Thymus (tissue), 11 donors: ENCODE measurements around the gene BEAN1. TPM values are rescaled to one million over a fixed set of nuclear protein-coding genes. Genes with fewer than 3 reads are reported as not detected.

Experiments
- DNase-seq, 9 donors: peaks; one replicate each; pipeline ENCODE4 v3.0.0-alpha.2; 2013; ENCODE audit warnings: low spot score in 9 of 9, low read depth in 6 of 9, missing footprints in 1 of 9
- H3K27ac ChIP-seq, 2 donors: one replicate each; pipeline ENCODE4 v1.5.1; 2013; ENCODE audit warnings: control low read depth in 1 of 2, low read depth in 1 of 2, low read length in 1 of 2, mild to moderate bottlenecking in 1 of 2, moderate library complexity in 1 of 2
- H3K27me3 ChIP-seq, 2 donors: one replicate each; pipeline ENCODE4 v1.5.1; 2013; ENCODE audit warnings: low read length in 1 of 2; ENCODE audit not compliant: control insufficient read depth in 2 of 2, insufficient read depth in 1 of 2
- H3K36me3 ChIP-seq, 2 donors: one replicate each; pipeline ENCODE4 v1.5.1; 2013; ENCODE audit warnings: low read length in 1 of 2, mild to moderate bottlenecking in 1 of 2, moderate library complexity in 1 of 2; ENCODE audit not compliant: control insufficient read depth in 2 of 2, insufficient read depth in 2 of 2
- H3K4me1 ChIP-seq, 2 donors: one replicate each; pipeline ENCODE4 v1.5.1; 2013; ENCODE audit warnings: low read length in 2 of 2; ENCODE audit not compliant: control insufficient read depth in 2 of 2, insufficient read depth in 2 of 2
- H3K4me3 ChIP-seq, 2 donors: one replicate each; pipeline ENCODE4 v1.5.1; 2013; ENCODE audit warnings: low read length in 2 of 2, control low read depth in 1 of 2, mild to moderate bottlenecking in 1 of 2
- H3K9me3 ChIP-seq, 2 donors: one replicate each; pipeline ENCODE4 v1.5.1; 2013; ENCODE audit warnings: low read length in 1 of 2, mild to moderate bottlenecking in 1 of 2; ENCODE audit not compliant: control insufficient read depth in 2 of 2, insufficient read depth in 1 of 2
- WGBS: extraction: QIAGEN DNeasy Blood & Tissue Kit; methylation state at CpG from one replicate; pipeline ENCODE4 v1.1.7; 2013; 5-methylcytosine and 5-hydroxymethylcytosine counted together
- polyA plus RNA-seq: library from polyadenylated mRNA; stranded (reverse); fragments of 200-250 nt; gene quantifications from one replicate; pipeline ENCODE4 v1.2.3, GENCODE V29; 2013
- total RNA-seq: library from RNA; stranded (reverse); fragments of 120-200 nt; gene quantifications from one replicate; pipeline ENCODE4 v1.2.4, GENCODE V29; 2013
- donor health status: healthy.

BEAN1 gene
- total and polyA plus RNA-seq, 2 donors: 0.05 to 0.25 TPM

DNA sequence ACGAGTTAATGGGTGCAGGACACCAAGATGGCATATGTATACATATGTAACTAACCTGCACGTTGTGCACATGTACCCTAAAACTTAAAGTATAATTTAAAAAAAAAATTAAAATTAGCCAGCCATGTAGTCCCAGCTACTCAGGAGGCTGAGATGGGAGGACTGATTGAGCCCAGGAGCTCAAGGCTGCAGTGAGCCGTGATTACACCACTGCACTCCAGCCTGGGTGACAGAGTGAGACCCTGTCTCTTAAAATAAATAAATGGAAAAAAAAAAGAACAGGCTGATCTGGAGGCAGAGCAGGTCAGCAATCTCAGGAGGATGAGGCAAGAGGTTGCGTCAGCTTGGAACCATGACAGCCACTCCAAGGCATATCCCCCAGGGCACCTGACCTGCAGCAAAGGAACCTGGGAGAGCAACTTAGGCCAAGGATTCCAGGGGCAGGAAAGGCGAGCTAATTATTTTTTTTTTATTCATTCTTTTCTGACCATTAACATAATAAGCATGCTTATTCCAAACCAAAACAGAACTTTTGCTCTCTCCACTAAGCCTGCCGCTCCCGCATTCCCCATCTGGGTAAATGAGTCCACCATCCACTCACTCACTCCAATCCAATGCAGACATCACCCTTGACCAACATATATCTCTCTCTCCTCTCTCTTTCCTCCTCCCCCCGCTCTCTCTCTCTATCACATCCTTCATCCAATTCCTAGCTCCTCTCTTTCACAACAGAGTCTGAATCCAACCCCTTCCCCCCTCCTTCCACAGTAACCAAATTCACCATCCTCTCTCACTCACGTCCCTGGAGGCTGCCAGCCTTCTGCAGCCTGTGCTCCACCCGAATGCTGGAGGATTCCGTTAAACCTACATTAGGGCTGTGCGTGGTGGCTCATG lies 75.2 kb downstream of the BEAN1 start:
- 97% methylated on average over 12 of the region's 12 CpGs for WGBS

DNA sequence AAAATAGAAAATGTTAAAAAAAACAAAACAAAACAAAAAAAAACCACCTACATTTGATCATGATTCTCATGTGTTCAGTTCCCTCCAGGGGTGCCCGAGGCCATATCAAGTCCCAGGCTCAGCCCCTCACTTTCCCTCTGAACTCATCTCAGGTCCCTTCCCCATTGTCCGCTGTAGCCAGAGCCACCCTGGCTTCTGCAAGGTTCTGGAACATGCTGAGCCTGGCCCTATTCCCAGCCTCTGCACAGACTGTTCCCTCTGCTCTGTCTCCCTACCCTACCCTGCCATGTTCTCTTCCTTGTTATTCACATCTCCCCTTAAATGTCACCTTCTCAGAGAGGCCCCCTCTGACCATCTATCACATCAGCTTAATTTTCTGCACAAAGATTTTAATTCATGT lies 75.9 kb downstream of the BEAN1 start:
- Histone ChIP-seq H3K4me3 (no peak overlapping the region), H3K27me3 (no peaks in the 10 kb centered on the region), H3K36me3 (no peaks in the 10 kb centered on the region), H3K9me3 (no peaks in the 10 kb centered on the region), H3K4me1 (no peaks in the 10 kb centered on the region), H3K27ac (no peak overlapping the region)
- WGBS: 96% methylated on average over 2 of the region's 2 CpGs
- no peak for DNase-seq

More for the DNA sequence above, 75.2 kb downstream of the BEAN1 start:
- Histone ChIP-seq H3K36me3 (no peaks in the 10 kb centered on the region), H3K4me1 (no peaks in the 10 kb centered on the region), H3K27me3 (no peaks in the 10 kb centered on the region), H3K4me3 (no peak overlapping the region), H3K9me3 (no peaks in the 10 kb centered on the region), H3K27ac (no peak overlapping the region)
- no peak for DNase-seq

DNA sequence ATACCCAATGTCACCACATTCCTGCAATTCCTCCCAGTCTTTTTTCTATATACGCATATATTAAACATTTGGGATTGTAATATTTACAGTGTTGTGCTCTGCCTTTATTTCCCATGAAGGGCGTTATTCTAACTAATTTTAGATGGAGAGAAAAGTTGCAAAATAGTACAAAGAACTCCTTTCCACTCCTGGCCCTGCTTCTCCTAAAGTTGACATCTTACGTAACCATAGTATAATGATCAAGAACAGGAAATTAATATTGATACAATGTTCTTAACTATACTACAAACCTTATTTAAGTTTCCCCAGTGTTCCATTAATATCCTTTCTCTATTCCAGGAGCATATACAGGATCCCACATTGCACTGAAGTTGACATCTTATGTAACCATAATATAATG lies 76.5 kb downstream of the BEAN1 start:
- Histone ChIP-seq H3K9me3 (no peaks in the 10 kb centered on the region), H3K27ac (no peak overlapping the region), H3K27me3 (no peaks in the 10 kb centered on the region), H3K4me3 (no peak overlapping the region), H3K36me3 (no peaks in the 10 kb centered on the region), H3K4me1 (peaks cover 0 to 4% of the 10 kb centered on the region in 2 donors)
- WGBS: 98% methylated on average over 3 of the region's 3 CpGs
- DNase-seq: no peak

DNA sequence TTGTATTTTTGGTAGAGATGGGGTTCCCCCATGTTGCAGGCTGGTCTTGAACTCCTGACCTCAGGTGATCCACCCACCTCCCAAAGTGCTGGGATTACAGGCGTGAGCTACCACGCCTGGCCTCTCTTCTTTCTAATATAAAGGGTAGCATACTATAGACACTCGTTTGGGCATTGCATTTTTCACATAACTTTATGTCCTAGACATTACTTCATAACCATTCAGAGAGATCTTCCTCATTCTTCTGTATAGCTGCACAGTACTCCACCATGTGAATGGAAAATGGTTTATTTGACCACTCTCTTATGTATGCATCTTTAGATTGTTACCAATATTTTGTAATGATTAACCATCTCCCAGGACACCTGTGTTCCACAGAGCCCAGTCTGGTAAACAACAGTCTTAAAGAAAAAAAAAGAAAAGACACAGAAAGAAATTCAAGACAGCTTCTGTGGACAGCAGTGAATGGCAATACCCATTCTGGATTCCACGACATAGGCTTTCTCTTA lies 80.7 kb downstream of the BEAN1 start:
- no peaks in the 10 kb centered on the region for H3K36me3 ChIP-seq
- H3K9me3 ChIP-seq: no peaks in the 10 kb centered on the region
- no peak overlapping the region for H3K27ac ChIP-seq
- H3K27me3 ChIP-seq: no peaks in the 10 kb centered on the region
- no peak overlapping the region for H3K4me3 ChIP-seq
- DNase-seq: no peak
- 93% methylated on average over 4 of the region's 4 CpGs for WGBS
- H3K4me1 ChIP-seq: peaks cover 0 to 19% of the 10 kb centered on the region in 2 donors

DNA sequence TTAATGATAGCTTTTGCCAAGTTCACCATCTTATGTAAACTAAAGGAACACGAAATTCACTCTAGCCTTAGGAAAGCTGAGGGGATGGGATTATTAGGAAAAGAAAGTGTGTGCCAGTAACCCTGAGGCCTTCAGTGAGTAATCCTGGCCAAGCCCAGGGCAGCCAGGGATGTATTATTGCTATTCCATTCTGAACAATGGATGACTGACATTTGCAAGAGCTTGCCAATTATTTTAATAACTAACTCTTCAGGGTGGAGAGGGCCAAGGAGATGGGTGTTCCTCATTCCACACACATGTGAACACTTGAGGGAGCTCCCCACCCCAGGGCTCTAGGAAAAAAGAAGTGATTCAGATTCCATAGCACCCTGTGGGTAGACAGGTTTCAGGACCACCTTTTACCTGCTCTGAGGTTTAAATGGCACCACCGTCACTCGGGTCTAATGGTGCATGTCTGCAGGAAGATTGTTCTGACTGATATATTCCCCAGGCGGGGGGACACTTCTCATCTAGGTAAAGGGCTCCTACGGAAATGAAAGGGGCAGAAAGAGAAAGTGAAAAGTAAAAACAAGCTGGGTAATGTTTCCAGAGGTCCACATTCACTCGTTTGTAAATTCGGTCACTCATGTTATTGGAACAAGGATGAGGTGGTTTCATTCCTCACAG lies 81.3 kb downstream of the BEAN1 start:
- Histone ChIP-seq H3K4me3 (no peak overlapping the region), H3K4me1 (peaks cover 0 to 19% of the 10 kb centered on the region in 2 donors), H3K36me3 (no peaks in the 10 kb centered on the region), H3K27me3 (no peaks in the 10 kb centered on the region), H3K9me3 (no peaks in the 10 kb centered on the region), H3K27ac (no peak overlapping the region)
- no peak for DNase-seq
- 76% methylated on average over 7 of the region's 7 CpGs for WGBS

DNA sequence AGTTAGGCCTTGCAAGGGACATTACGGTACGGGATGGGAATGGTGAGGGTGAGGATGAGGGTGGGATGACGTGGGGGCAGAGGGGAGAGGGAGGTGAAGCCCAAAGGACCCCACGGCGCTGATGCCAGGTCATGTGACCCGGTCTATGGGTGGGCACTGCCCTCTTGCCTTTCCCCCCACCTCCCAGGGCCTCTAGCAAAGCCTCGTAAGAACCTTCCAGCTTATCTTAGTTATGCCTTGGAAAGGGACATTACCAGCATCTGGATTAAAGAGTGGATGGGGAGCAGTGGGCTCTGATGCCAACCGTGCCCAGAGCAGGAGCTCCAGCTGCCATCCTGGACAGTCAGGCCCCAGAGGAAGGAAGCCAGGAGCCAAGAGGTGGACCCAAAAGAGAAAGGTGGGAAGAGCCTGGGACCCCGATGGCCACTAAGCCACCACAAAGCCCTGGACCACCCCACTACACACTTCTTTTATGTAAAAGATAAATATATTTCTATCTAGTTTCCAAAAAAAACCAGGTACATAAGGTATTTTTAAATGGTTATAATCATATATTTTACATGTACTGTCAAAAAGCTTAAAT lies 81.9 kb downstream of the BEAN1 start:
- 94% methylated on average over 9 of the region's 9 CpGs for WGBS
- no peaks in the 10 kb centered on the region for H3K27me3 ChIP-seq
- peaks cover 0 to 19% of the 10 kb centered on the region in 2 donors for H3K4me1 ChIP-seq
- peak overlapping the region in 1 of 2 donors; percentile 55 for H3K27ac ChIP-seq
- H3K9me3 ChIP-seq: no peaks in the 10 kb centered on the region
- DNase-seq: no peak
- H3K36me3 ChIP-seq: no peaks in the 10 kb centered on the region
- H3K4me3 ChIP-seq: no peak overlapping the region

DNA sequence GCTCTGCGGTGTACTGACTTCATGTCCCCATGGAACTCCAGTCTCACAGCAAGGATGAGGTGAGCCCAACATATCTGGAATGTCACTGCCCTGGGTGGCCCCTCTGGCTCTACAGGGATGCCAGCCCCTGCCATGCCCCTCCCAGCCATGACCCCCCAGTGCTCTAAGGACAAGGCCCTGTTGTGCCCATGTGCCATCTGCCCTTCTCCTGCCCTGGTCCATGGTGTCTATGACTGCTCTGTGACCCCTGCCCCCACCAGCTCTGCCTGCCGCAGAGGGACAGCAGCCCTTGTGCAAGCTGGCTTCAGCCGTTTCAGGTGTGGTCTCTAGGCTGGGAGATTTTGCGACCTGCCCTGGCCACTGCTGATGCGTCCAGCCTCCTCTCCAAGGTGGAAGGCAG lies 82.5 kb downstream of the BEAN1 start:
- H3K27ac ChIP-seq: no peak overlapping the region
- H3K27me3 ChIP-seq: no peaks in the 10 kb centered on the region
- peaks cover 0 to 19% of the 10 kb centered on the region in 2 donors for H3K4me1 ChIP-seq
- no peak for DNase-seq
- H3K9me3 ChIP-seq: no peaks in the 10 kb centered on the region
- H3K36me3 ChIP-seq: no peaks in the 10 kb centered on the region
- no peak overlapping the region for H3K4me3 ChIP-seq
- 98% methylated on average over 5 of the region's 5 CpGs for WGBS

DNA sequence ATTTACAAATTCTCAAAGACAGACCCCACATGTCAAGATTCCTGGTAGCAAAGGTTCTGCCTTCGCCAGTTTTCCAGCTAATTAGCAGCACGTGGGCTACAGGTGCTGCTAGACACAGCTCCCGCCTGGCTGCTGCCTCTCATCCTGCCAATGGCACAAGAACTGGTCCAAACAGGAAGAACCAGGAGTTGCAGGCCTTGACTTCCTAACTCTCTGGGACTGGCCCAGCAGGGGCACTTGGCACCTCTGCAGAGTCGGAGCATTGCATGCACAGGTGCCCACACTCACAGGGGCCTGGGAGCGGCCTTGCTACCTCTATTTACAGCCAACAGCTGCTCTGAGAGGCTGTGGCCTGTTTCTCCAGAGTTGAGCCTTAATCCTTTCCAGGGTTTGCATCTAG lies 83.2 kb downstream of the BEAN1 start:
- H3K27ac ChIP-seq: no peak overlapping the region
- peaks cover 0 to 20% of the 10 kb centered on the region in 2 donors for H3K4me1 ChIP-seq
- DNase-seq: no peak
- WGBS: 96% methylated on average over 5 of the region's 5 CpGs
- H3K27me3 ChIP-seq: no peaks in the 10 kb centered on the region
- H3K4me3 ChIP-seq: no peak overlapping the region
- H3K36me3 ChIP-seq: no peaks in the 10 kb centered on the region
- peaks cover 0 to 2% of the 10 kb centered on the region in 2 donors for H3K9me3 ChIP-seq
